SK-N-SH treated with all-trans-retinoic acid at 6 μM for 48 hours (cell line): ENCODE results near the gene TRPM2.

Source experiments
- ARNTL ChIP-seq: fragments of 450-650 bp; formaldehyde crosslinking; IDR thresholded peaks from 2 replicates; pipeline ENCODE4 v1.5.0; 2020; ENCODE audit warnings: low read depth, mild to moderate bottlenecking, moderate library complexity, borderline replicate concordance
- BACH2 ChIP-seq: fragments of 250-450 bp; sonication (Bioruptor Pico); IDR thresholded peaks from 2 replicates; pipeline ENCODE4 v1.9.0; 2021; ENCODE audit warnings: mild to moderate bottlenecking, borderline replicate concordance
- CREB5 ChIP-seq: fragments of 250-450 bp; sonication (Bioruptor Pico); IDR thresholded peaks from 2 replicates; pipeline ENCODE4 v1.5.1; 2020; ENCODE audit warnings: low read depth, mild to moderate bottlenecking, moderate library complexity
- CSDC2 ChIP-seq: fragments of 250-450 bp; sonication (Bioruptor Pico); IDR thresholded peaks from 2 replicates; pipeline ENCODE4 v1.5.0; 2020; ENCODE audit warnings: mild to moderate bottlenecking, moderate library complexity
- GLIS3 ChIP-seq: fragments of 250-450 bp; sonication (Bioruptor Pico); IDR thresholded peaks from 2 replicates; pipeline ENCODE4 v1.5.0; 2020; ENCODE audit warnings: mild to moderate bottlenecking, moderate library complexity
- PATZ1 ChIP-seq: fragments of 250-450 bp; sonication (Bioruptor Pico); IDR thresholded peaks from 2 replicates; pipeline ENCODE4 v1.8.0; 2020; ENCODE audit warnings: mild to moderate bottlenecking, moderate library complexity, borderline replicate concordance
- POU6F1 ChIP-seq: fragments of 250-450 bp; sonication (Bioruptor Pico); IDR thresholded peaks from 2 replicates; pipeline ENCODE4 v1.8.0; 2021; ENCODE audit warnings: low read depth, mild to moderate bottlenecking, moderate library complexity, borderline replicate concordance
- PPARA ChIP-seq: fragments of 250-450 bp; sonication (Bioruptor Pico); IDR thresholded peaks from 2 replicates; pipeline ENCODE4 v1.5.0; 2020; ENCODE audit warnings: mild to moderate bottlenecking, borderline replicate concordance
- TCF4 ChIP-seq: fragments of 250-450 bp; sonication (Bioruptor Pico); IDR thresholded peaks from 2 replicates; pipeline ENCODE4 v1.8.0; 2021; ENCODE audit warnings: mild to moderate bottlenecking, moderate library complexity, borderline replicate concordance
- TOX ChIP-seq: fragments of 250-450 bp; sonication (Bioruptor Pico); IDR thresholded peaks from 2 replicates; pipeline ENCODE4 v1.8.0; 2021; ENCODE audit warnings: mild to moderate bottlenecking, moderate library complexity, borderline replicate concordance
- ZFP3 ChIP-seq: fragments of 250-450 bp; sonication (Bioruptor Pico); IDR thresholded peaks from 2 replicates; pipeline ENCODE4 v1.5.0; 2020; ENCODE audit warnings: mild to moderate bottlenecking, moderate library complexity
- ZNF565 ChIP-seq: fragments of 450-650 bp; formaldehyde crosslinking; conservative IDR thresholded peaks from 2 replicates; pipeline ENCODE4 v1.5.0; 2020; ENCODE audit warnings: low read depth, mild to moderate bottlenecking, moderate library complexity
- ZNF70 ChIP-seq: fragments of 450-650 bp; formaldehyde crosslinking; IDR thresholded peaks from 2 replicates; pipeline ENCODE4 v1.5.0; 2020; ENCODE audit warnings: mild to moderate bottlenecking, moderate library complexity
- ZNF8 ChIP-seq: fragments of 450-650 bp; formaldehyde crosslinking; IDR thresholded peaks from 2 replicates; pipeline ENCODE4 v1.5.0; 2020; ENCODE audit warnings: mild to moderate bottlenecking, moderate library complexity

- no peak for TF ChIP-seq ZNF565
- no peak for TF ChIP-seq PATZ1 (CRISPR knock-in tag)
- no peak for TF ChIP-seq ZNF70 (CRISPR knock-in tag)
- TF ChIP-seq BACH2 (CRISPR knock-in tag): no peak
- TF ChIP-seq ARNTL (CRISPR knock-in tag): no peak
- TF ChIP-seq POU6F1 (CRISPR knock-in tag): no peak
- TF ChIP-seq GLIS3 (CRISPR knock-in tag): no peak
- no peak for TF ChIP-seq TCF4 (CRISPR knock-in tag)
- TF ChIP-seq PPARA (CRISPR knock-in tag): no peak
- no peak for TF ChIP-seq CSDC2 (CRISPR knock-in tag)
- TF ChIP-seq ZFP3 (CRISPR knock-in tag): no peak
- no peak for TF ChIP-seq ZNF8 (CRISPR knock-in tag)
- TF ChIP-seq CREB5 (CRISPR knock-in tag): no peak
- no peak for TF ChIP-seq TOX (CRISPR knock-in tag)
Measured at GRCh38 chr21:44379515-44379848, 26.1 kb downstream of the TRPM2 start.
